ENCODE data around the gene SDHAF2.

DNA sequence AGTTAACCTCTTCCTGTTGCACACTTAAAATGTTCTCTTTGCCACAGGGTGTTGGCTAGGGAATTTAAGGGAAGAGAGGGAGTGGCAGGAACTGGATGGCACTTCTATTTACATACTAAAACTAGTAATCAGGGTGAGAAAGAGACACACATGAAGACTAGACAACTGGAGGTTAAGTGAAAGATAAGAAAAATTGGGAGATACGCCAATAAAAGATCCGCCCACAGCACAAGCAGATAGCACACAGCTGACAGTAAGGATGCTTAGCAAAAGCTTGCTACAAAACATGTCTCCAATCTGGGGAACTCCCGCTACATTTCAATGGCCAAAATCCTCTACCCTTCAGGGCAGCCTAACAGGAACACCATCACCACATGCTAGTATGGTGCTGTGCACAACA is 13.0 kb upstream of the SDHAF2 start:
- TF ChIP-seq, protein P1, sequence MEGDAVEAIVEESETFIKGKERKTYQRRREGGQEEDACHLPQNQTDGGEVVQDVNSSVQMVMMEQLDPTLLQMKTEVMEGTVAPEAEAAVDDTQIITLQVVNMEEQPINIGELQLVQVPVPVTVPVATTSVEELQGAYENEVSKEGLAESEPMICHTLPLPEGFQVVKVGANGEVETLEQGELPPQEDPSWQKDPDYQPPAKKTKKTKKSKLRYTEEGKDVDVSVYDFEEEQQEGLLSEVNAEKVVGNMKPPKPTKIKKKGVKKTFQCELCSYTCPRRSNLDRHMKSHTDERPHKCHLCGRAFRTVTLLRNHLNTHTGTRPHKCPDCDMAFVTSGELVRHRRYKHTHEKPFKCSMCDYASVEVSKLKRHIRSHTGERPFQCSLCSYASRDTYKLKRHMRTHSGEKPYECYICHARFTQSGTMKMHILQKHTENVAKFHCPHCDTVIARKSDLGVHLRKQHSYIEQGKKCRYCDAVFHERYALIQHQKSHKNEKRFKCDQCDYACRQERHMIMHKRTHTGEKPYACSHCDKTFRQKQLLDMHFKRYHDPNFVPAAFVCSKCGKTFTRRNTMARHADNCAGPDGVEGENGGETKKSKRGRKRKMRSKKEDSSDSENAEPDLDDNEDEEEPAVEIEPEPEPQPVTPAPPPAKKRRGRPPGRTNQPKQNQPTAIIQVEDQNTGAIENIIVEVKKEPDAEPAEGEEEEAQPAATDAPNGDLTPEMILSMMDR (conservative IDR thresholded peaks at IDR 0.05; ENCODE audit: low read depth, low read length) = no peak
- TF ChIP-seq EZH2 (IDR thresholded peaks at IDR 0.05; ENCODE audit: borderline replicate concordance, low read depth, low read length, poor library complexity, severe bottlenecking) = no peak
